Measurements from ENCODE around the gene ARHGAP42.

- TF ChIP-seq CTCF (conservative IDR thresholded peaks at IDR 0.05; ENCODE audit: low read depth, low read length) (no peak), EZH2 (IDR thresholded peaks at IDR 0.05; ENCODE audit: borderline replicate concordance, low read depth, low read length, poor library complexity, severe bottlenecking) (no peak)
Observed at GRCh38 chr11:100663996-100664395, 23.1 kb upstream of the ARHGAP42 start.

All from A673 (cell line).